ENCODE measurements around the gene TOMM20L. TPM values are rescaled to one million over a fixed set of nuclear protein-coding genes. Genes with fewer than 3 reads are reported as not detected.

TOMM20L gene
- total and polyA plus RNA-seq, 9 donors, result 0.78 to 0.92 TPM; not detected in 7

DNA sequence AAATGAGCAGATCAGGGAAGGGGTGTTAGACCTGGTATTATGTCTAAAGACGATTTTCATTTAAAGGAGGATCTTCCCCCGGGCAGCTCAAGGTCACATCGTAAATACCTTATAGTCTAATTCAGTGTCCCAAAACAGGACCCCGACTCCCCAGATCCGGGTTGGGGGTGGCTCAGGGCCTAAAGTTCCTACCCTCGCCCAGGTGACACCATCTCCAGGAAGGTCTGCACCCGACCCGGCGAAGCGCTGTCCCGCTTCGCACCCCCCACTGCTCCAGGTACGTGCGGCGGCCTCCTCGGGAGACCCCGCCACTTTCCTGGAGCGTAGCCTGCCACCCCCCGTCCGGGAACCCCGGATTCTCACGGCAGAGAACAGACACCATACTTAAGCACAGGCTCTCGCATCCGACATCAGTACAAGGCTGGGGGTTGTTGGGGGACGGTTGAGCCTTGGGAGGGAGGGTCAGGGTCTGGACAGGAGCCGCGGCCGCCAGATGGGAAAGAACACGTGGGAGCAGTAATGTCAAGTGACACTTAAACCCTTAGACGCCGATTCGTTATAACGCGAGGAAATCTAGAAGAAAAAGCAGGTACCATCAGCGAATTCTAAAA lies 31.0 kb downstream of the TOMM20L start:
- H3K4me3 ChIP-seq, result peak overlapping the region; percentile 67
- H3K27ac ChIP-seq, result peak overlapping the region; percentile 72 to 81
- 0% methylated on average over 31 to 35 of the region's 35 CpGs for WGBS, 3 donors
- DNase-seq, result peak; percentile 64 to 79 (median 73)
- no peaks in the 10 kb centered on the region for H3K36me3 ChIP-seq
- TF ChIP-seq, protein P1, sequence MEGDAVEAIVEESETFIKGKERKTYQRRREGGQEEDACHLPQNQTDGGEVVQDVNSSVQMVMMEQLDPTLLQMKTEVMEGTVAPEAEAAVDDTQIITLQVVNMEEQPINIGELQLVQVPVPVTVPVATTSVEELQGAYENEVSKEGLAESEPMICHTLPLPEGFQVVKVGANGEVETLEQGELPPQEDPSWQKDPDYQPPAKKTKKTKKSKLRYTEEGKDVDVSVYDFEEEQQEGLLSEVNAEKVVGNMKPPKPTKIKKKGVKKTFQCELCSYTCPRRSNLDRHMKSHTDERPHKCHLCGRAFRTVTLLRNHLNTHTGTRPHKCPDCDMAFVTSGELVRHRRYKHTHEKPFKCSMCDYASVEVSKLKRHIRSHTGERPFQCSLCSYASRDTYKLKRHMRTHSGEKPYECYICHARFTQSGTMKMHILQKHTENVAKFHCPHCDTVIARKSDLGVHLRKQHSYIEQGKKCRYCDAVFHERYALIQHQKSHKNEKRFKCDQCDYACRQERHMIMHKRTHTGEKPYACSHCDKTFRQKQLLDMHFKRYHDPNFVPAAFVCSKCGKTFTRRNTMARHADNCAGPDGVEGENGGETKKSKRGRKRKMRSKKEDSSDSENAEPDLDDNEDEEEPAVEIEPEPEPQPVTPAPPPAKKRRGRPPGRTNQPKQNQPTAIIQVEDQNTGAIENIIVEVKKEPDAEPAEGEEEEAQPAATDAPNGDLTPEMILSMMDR (IDR thresholded peaks at IDR 0.05), result no peak
- no peak for TF ChIP-seq POLR2A (IDR thresholded peaks at IDR 0.05)
- TF ChIP-seq EP300 (IDR thresholded peaks at IDR 0.05), result no peak
- peaks cover 1% of the 10 kb centered on the region for H3K4me1 ChIP-seq (ENCODE audit: insufficient read depth)
- no peaks in the 10 kb centered on the region for H3K9me3 ChIP-seq
- intact Hi-C loops (cut with DNase I), result loop anchor here in 1 of 4 donors (5.0 kb wide), 1 partner anchor 184 kb away; the partner anchor contains the start of gene PSMA3
- no peaks in the 10 kb centered on the region for H3K27me3 ChIP-seq

DNA sequence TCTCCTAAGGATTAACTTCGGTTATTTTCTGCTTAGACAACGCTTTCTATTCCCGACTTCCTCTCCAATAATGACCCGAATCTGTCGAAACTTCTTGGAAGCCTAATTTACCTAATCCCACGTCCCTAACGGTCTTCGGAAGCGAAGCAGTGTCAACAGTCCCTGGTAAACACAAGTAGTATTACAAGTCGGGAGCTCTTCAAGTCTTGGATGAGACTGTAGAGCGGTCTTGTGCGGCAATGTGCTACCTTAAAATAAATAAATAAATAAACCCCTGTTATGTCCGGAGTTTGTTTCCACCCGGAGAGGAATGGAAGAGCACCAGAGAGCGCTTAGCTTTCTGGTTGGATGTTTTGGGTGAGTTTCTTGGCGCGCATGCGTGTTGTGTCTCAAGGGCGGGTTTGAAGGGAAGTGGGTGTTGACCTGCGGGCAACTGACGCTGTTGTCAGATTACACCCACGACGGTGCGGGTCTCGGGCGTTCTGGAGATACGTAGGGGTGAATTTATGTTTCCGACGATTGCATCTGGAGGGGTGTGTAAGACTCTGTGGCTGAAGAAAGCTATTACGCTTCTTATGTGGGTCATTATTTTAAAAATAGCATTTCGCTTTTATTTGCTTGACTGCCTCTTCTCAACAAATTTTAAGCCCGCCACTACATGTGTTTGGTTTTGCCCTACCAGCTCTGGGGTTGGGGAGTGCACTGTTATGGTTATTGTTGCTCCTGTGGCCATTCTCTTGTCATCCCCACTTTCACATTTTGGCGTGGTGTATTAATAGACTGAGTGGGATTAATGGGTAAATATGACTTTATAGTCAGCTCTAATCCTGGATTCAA lies 31.8 kb downstream of the TOMM20L start, which contains the start of the genes KIAA0586 and TIMM9:
TSS of gene KIAA0586 (plus strand) at position 439 of the 837 bp plus-strand sequence. CDS start 546 bp downstream, outside the sequence.
TSS of gene TIMM9 (minus strand) at position 251 of the 837 bp plus-strand sequence. CDS start 15,586 bp downstream, outside the sequence.
- peak; percentile 84 for TF ChIP-seq POLR2A (IDR thresholded peaks at IDR 0.05)
- TF ChIP-seq, protein P1 (IDR thresholded peaks at IDR 0.05), result peak in 1 of 3 donors; percentile 31
- peak; percentile 10 for TF ChIP-seq EP300 (IDR thresholded peaks at IDR 0.05)
- no peaks in the 10 kb centered on the region for H3K27me3 ChIP-seq
- DNase-seq, result peak; percentile 94 to 97 (median 96)
- peak within 1 kb of the TSS; percentile 72 to 81 for H3K27ac ChIP-seq
- H3K36me3 ChIP-seq, result no peaks in the 10 kb centered on the region
- intact Hi-C loops (cut with DNase I), result loop anchor here in 1 of 4 donors (5.0 kb wide), 1 partner anchor 185 kb away; the partner anchor contains the start of gene PSMA3
- H3K4me3 ChIP-seq, result peak within 1 kb of the TSS; percentile 67
- no peaks in the 10 kb centered on the region for H3K9me3 ChIP-seq
- WGBS, 3 donors, result 0% methylated on average over 33 of the region's 33 CpGs
- H3K4me1 ChIP-seq (ENCODE audit: insufficient read depth), result peaks cover 1% of the 10 kb centered on the region

DNA sequence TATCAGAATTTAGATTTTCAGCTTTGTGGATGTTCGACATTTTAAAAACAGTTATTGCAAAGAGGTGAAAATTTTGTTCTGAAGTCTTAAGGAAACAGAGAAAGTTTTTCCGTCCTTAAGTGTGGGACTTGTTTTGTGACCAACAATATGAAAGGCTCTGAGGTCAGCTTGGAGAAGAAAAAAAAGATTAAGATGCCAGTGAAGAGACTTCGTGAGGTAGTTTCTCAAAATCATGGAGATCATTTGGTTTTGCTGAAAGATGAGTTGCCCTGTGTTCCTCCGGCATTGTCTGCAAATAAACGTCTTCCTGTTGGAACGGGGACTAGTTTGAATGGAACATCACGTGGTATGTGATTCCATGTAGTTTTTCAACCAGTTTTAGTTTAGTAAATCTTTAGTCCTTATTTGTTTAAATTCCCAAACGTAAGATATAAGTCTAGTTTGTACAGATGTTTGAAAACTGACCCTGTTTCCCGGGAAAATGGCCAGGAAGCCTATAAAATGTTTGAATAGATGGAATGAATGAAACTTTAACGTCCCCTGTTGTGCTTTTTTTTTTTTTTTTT lies 32.5 kb downstream of the TOMM20L start:
- 0 to 1% (median 0%) methylated on average over 10 of the region's 10 CpGs for WGBS, 3 donors
- Histone ChIP-seq H3K27ac (peak overlapping the region in 1 of 2 donors; percentile 72), H3K4me3 (peak overlapping the region; percentile 67), H3K9me3 (no peaks in the 10 kb centered on the region), H3K27me3 (no peaks in the 10 kb centered on the region), H3K4me1 (ENCODE audit: insufficient read depth) (peaks cover 1% of the 10 kb centered on the region), H3K36me3 (no peaks in the 10 kb centered on the region)
- TF ChIP-seq, protein P1 (IDR thresholded peaks at IDR 0.05), result no peak
- TF ChIP-seq EP300 (IDR thresholded peaks at IDR 0.05), result no peak
- TF ChIP-seq POLR2A (IDR thresholded peaks at IDR 0.05), result no peak
- intact Hi-C loops (cut with DNase I), result loop anchor here in 1 of 4 donors (5.0 kb wide), 1 partner anchor 186 kb away; the partner anchor contains the start of gene PSMA3
- no peak for DNase-seq

DNA sequence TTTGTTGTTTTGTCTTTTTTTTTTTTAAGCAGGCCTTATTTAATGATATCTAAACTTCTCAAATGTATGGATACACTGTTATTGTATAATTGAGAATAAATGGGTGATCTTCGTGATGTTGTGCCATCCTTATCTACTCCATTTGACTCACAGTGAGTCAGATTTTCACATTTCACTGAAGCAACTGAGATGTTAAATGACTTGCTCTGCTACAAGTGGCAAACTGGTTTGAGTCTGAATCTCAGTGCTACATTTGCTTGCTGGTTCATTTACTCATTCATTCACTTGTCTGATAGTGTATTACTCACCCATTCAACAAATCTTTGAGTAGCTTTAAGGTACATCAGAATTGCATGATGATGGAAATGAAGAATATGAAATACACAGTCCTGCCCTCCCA lies 34.4 kb downstream of the TOMM20L start:
- Histone ChIP-seq H3K27ac (no peak overlapping the region), H3K9me3 (no peaks in the 10 kb centered on the region), H3K27me3 (no peaks in the 10 kb centered on the region), H3K36me3 (no peaks in the 10 kb centered on the region), H3K4me3 (no peak overlapping the region), H3K4me1 (ENCODE audit: insufficient read depth) (peaks cover 1% of the 10 kb centered on the region)
- TF ChIP-seq EP300 (IDR thresholded peaks at IDR 0.05) (no peak), POLR2A (IDR thresholded peaks at IDR 0.05) (no peak)
- TF ChIP-seq, protein P1 (IDR thresholded peaks at IDR 0.05), result no peak
- intact Hi-C loops (cut with DNase I), result no loop called here
- WGBS, 3 donors, result 40 to 61% (median 60%) methylated on average over 1 of the region's 1 CpG
- no peak for DNase-seq
